Neuronal stem cell (in vitro differentiated cells): ENCODE measurements around the gene TSPAN17.

Experiments used
- DNase-seq: peaks from one replicate; pipeline ENCODE4 v3.0.0-alpha.2; 2013; ENCODE audit warnings: low spot score
- H2AFZ ChIP-seq: one replicate; pipeline ENCODE4 v1.6.1; 2013; ENCODE audit warnings: mild to moderate bottlenecking, low read length, inconsistent platforms
- H2AK5ac ChIP-seq: 2 replicates; pipeline ENCODE4 v1.6.1; 2013; ENCODE audit warnings: low read depth, mild to moderate bottlenecking, inconsistent platforms, low read length, moderate library complexity, mixed read lengths
- H2BK120ac ChIP-seq: 2 replicates; pipeline ENCODE4 v1.6.1; 2013; ENCODE audit warnings: low read depth, mild to moderate bottlenecking, inconsistent platforms, low read length, moderate library complexity, mixed read lengths
- H2BK12ac ChIP-seq: one replicate; pipeline ENCODE4 v1.6.1; 2013; ENCODE audit warnings: low read length, inconsistent platforms
- H2BK15ac ChIP-seq: 2 replicates; pipeline ENCODE4 v1.6.1; 2013; ENCODE audit warnings: mild to moderate bottlenecking, low read length, inconsistent platforms, mixed read lengths
- H2BK5ac ChIP-seq: one replicate; pipeline ENCODE4 v1.6.1; 2013; ENCODE audit warnings: inconsistent platforms, mild to moderate bottlenecking, low read length, moderate library complexity
- H3K14ac ChIP-seq: one replicate; pipeline ENCODE4 v1.6.1; 2013; ENCODE audit warnings: low read length, inconsistent platforms
- H3K18ac ChIP-seq: 2 replicates; pipeline ENCODE4 v1.6.1; 2013; ENCODE audit warnings: low read length, inconsistent platforms
- H3K23ac ChIP-seq: 2 replicates; pipeline ENCODE4 v1.6.1; 2013; ENCODE audit warnings: low read depth, mild to moderate bottlenecking, mixed read lengths, low read length, inconsistent platforms; ENCODE audit not compliant: poor library complexity
- H3K27ac ChIP-seq: replicated peaks from 3 replicates; pipeline ENCODE4 v1.5.1; 2013; ENCODE audit warnings: low read length, inconsistent platforms
- H3K27me3 ChIP-seq, 3 experiments: 2 replicates each; pipeline ENCODE4 v1.6.1; 2013; ENCODE audit warnings: low read length in 3 of 3, mild to moderate bottlenecking in 2 of 3, inconsistent platforms in 1 of 3, low read depth in 1 of 3, mixed read lengths in 1 of 3, moderate library complexity in 1 of 3; ENCODE audit not compliant: control insufficient read depth in 3 of 3, insufficient read depth in 3 of 3
- H3K36me3 ChIP-seq, 2 donors: replicated peaks in 1 of 2; 2 replicates each; pipeline ENCODE4 v1.6.1; 2013; ENCODE audit warnings: low read length in 2 of 2; ENCODE audit not compliant: control insufficient read depth in 2 of 2, insufficient read depth in 2 of 2
- H3K4ac ChIP-seq: 2 replicates; pipeline ENCODE4 v1.6.1; 2013; ENCODE audit warnings: inconsistent platforms, mild to moderate bottlenecking, low read length, moderate library complexity
- H3K4me1 ChIP-seq, 2 donors: 1 replicate in 1 of 2; 2 replicates in 1 of 2; pipeline ENCODE4 v1.6.1; 2013; ENCODE audit warnings: low read length in 2 of 2, low read depth in 1 of 2; ENCODE audit not compliant: control insufficient read depth in 2 of 2, insufficient read depth in 1 of 2
- H3K4me2 ChIP-seq: one replicate; pipeline ENCODE4 v1.6.1; 2013; ENCODE audit warnings: mild to moderate bottlenecking, low read length, inconsistent platforms; ENCODE audit not compliant: insufficient read depth, poor library complexity, severe bottlenecking
- H3K4me3 ChIP-seq, 2 donors: 2 replicates each; pipeline ENCODE4 v1.5.1; 2013; ENCODE audit warnings: low read length in 2 of 2, mild to moderate bottlenecking in 2 of 2, inconsistent platforms in 1 of 2, moderate library complexity in 1 of 2
- H3K79me1 ChIP-seq: one replicate; pipeline ENCODE4 v1.6.1; 2013; ENCODE audit warnings: low read depth, mild to moderate bottlenecking, inconsistent platforms, low read length, moderate library complexity
- H3K9ac ChIP-seq: one replicate; pipeline ENCODE4 v1.6.1; 2013; ENCODE audit warnings: mild to moderate bottlenecking, low read depth, low read length, inconsistent platforms; ENCODE audit not compliant: poor library complexity
- H3K9me3 ChIP-seq, 2 donors: replicated peaks in 1 of 2; 2 replicates each; pipeline versions ENCODE3 to v1.6.1; 2013; ENCODE audit warnings: low read length in 2 of 2, mild to moderate bottlenecking in 2 of 2, inconsistent platforms in 1 of 2, low read depth in 1 of 2, mixed read lengths in 1 of 2, moderate library complexity in 1 of 2; ENCODE audit not compliant: control insufficient read depth in 2 of 2, insufficient read depth in 1 of 2
- H4K8ac ChIP-seq: one replicate; pipeline ENCODE4 v1.6.1; 2013; ENCODE audit warnings: low read depth, mild to moderate bottlenecking, inconsistent platforms, low read length, moderate library complexity
- H4K91ac ChIP-seq: one replicate; pipeline ENCODE4 v1.6.1; 2013; ENCODE audit warnings: low read length, low read depth, mild to moderate bottlenecking, inconsistent platforms; ENCODE audit not compliant: poor library complexity
- WGBS, 2 donors: extraction: QIAGEN DNeasy Blood & Tissue Kit; methylation state at CpG; one replicate each; pipeline ENCODE4 v1.1.7; 2013; ENCODE audit warnings: missing lambda C conversion rate in 2 of 2, mixed read lengths in 1 of 2; ENCODE audit not compliant: insufficient read length in 2 of 2, insufficient replicate concordance in 1 of 2; ENCODE audit errors: extremely low coverage in 2 of 2; 5-methylcytosine and 5-hydroxymethylcytosine counted together

TSPAN17 gene

DNA sequence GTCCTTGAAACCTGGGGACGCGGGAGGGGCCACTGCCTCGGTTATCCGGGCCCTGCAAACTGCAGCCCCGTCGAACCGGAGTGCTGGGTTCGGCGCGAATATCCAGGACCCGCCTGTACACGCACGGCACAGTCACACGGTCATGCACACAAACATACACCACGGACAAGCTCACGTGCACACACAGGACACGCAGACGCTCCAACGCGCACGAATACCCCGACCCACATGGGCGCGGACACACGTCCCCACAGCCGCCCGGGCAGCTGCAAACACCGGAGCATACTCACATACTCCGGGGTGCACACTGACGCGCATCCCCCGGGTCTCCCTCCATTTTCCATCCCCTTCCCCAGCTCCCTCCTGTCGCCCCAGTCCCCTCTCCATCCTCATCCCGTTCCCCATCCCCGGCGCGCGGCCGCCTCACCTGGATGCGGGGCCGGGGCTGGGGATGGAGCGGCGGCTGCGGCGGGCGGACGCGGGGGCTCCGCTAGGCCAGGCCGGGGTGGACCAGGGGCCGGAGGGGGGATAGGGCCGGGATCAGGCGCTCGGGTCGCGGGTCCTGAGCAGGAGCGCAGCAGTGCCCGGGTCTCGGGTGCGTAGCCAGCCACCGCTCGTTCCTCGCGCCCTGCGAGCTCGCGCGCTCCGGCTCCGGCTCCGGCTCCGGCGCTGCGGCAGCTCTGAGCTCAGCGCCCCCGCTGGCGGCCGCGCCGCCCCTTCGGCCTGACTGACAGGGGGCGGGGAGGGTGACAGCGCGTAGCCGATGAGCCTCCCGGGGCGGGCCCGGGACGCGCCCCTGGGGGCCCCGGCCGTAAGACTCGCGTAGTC is 17.2 kb upstream of the TSPAN17 start, which contains the start of the genes EIF4E1B and SNCB:
Gene EIF4E1B, plus strand, starts transcription at position 823 of the 828 bp plus-strand sequence. CDS start 12,113 bp downstream, outside the sequence.
Gene SNCB, minus strand, starts transcription at position 682 of the 828 bp plus-strand sequence. CDS start 880 bp downstream, outside the sequence.
- Histone ChIP-seq H4K8ac (no peak within 1 kb of the TSS), H3K23ac (peak within 1 kb of the TSS; percentile 87), H3K4me3 (peak within 1 kb of the TSS; percentile 25 to 76), H2AFZ (peak within 1 kb of the TSS; percentile 85), H2BK5ac (no peak within 1 kb of the TSS), H3K18ac (peak within 1 kb of the TSS; percentile 92), H3K9ac (peak within 1 kb of the TSS; percentile 72), H2BK12ac (peak within 1 kb of the TSS; percentile 64), H3K4me1 (peaks cover 6 to 8% of the 10 kb centered on the region in 2 donors), H3K4ac (no peak within 1 kb of the TSS), H4K91ac (no peak within 1 kb of the TSS), H2BK15ac (no peak within 1 kb of the TSS), H2BK120ac (peak within 1 kb of the TSS; percentile 32), H2AK5ac (no peak within 1 kb of the TSS), H3K14ac (no peak within 1 kb of the TSS), H3K4me2 (peak within 1 kb of the TSS; percentile 94), H3K27ac (no peak within 1 kb of the TSS), H3K9me3 (peaks cover 0 to under 1% of the 10 kb centered on the region in 2 donors), H3K79me1 (no peaks in the 10 kb centered on the region), H3K36me3 (no peaks in the 10 kb centered on the region), H3K27me3 (peaks cover 7 to 93% (median 43%) of the 10 kb centered on the region in 3 experiments)
- peak; percentile 60 for DNase-seq
- no CpG with 5 or more reads among the region's 94 CpGs for WGBS, 2 donors

DNA sequence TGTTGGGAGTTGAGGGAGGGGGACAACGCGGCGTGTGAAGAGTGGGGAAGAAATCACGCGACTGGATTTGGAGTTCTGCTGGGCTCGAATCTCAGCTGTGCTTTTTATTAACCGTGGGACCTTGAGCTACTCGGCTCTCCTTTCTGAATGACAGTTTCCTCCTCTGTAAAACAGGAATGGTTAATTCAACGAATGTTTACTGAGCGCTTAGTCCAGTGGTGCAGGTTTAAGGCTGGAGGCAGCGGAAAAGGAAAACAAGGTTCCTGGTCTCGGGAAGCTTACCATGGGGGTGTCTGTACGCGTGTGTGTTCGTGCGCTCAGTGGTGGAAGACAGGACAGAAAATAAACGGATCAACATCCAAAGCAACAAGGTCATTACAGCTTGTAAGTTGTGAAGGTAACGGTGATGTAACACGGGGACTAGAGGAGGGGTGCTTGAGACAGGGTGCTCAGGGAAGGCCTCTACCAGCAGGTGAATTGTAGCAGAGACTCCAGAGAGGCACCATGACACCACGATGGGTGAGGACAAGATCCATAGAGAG is 16.5 kb upstream of the TSPAN17 start:
- no peak overlapping the region for H3K4ac ChIP-seq
- no peak overlapping the region for H2AK5ac ChIP-seq
- no peak overlapping the region for H2BK15ac ChIP-seq
- H3K27me3 ChIP-seq = peaks cover 7 to 93% (median 43%) of the 10 kb centered on the region in 3 experiments
- DNase-seq = no peak
- no peak overlapping the region for H3K14ac ChIP-seq
- peak overlapping the region; percentile 94 for H3K4me2 ChIP-seq
- H4K8ac ChIP-seq = no peak overlapping the region
- no peak overlapping the region for H3K27ac ChIP-seq
- H3K79me1 ChIP-seq = no peaks in the 10 kb centered on the region
- H2BK12ac ChIP-seq = no peak overlapping the region
- no CpG with 5 or more reads among the region's 20 CpGs for WGBS, 2 donors
- H3K4me1 ChIP-seq = peaks cover 6 to 8% of the 10 kb centered on the region in 2 donors
- no peak overlapping the region for H3K18ac ChIP-seq
- H3K9me3 ChIP-seq = peaks cover 0 to 5% of the 10 kb centered on the region in 2 donors
- no peak overlapping the region for H4K91ac ChIP-seq
- peak overlapping the region; percentile 25 to 74 for H3K4me3 ChIP-seq
- H2BK120ac ChIP-seq = no peak overlapping the region
- H3K23ac ChIP-seq = no peak overlapping the region
- peak overlapping the region; percentile 85 for H2AFZ ChIP-seq
- H2BK5ac ChIP-seq = no peak overlapping the region
- no peaks in the 10 kb centered on the region for H3K36me3 ChIP-seq
- no peak overlapping the region for H3K9ac ChIP-seq

DNA sequence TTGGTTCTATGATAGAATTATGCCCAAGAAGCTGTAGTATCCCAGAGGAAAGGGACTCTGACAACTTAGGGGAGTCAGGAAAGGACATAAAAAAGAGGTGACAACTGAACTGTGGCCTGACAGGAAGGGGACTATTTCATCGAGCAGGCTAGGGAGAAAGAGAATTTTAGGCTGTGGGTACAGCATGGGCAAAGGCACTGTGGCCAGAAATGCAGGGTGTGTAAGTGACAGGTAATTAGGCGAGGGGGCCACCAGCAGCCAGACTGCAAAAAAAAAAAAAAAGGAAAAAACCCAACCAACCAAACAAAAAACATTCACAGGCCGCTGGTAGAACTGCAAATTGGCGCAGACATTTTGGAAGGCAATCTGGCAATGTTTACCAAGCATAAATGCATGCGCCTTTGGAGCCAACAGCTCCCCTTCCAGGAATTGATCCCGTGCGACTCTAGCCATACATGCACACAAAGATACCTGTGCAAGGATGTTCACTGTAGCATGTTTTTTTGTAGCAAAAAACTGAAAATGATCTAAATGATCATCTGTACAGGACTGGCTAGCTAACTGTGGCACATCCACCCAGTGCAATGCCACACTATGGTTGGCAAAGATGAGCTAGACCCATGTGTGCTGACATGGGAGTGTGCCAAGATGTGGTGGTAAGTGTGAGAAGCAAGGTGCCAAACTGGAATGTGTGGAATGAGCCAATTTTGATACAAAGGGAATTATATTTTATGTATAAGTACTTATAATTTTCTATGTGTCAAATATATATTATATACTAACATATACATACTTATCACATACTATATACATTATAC is 15.7 kb upstream of the TSPAN17 start:
- no peak overlapping the region for H2BK15ac ChIP-seq
- H3K9ac ChIP-seq = no peak overlapping the region
- H3K4me1 ChIP-seq = peaks cover 6 to 8% of the 10 kb centered on the region in 2 donors
- H3K27ac ChIP-seq = no peak overlapping the region
- H3K14ac ChIP-seq = no peak overlapping the region
- H2BK5ac ChIP-seq = no peak overlapping the region
- H3K23ac ChIP-seq = no peak overlapping the region
- H3K18ac ChIP-seq = no peak overlapping the region
- peaks cover 0 to 5% of the 10 kb centered on the region in 2 donors for H3K9me3 ChIP-seq
- H3K27me3 ChIP-seq = peaks cover 7 to 91% (median 43%) of the 10 kb centered on the region in 3 experiments
- H3K4me2 ChIP-seq = no peak overlapping the region
- no peak overlapping the region for H4K91ac ChIP-seq
- no peak overlapping the region for H4K8ac ChIP-seq
- H3K36me3 ChIP-seq = no peaks in the 10 kb centered on the region
- H3K4me3 ChIP-seq = no peak overlapping the region
- no peak for DNase-seq
- H2BK120ac ChIP-seq = no peak overlapping the region
- H2AK5ac ChIP-seq = no peak overlapping the region
- H3K4ac ChIP-seq = no peak overlapping the region
- H3K79me1 ChIP-seq = no peaks in the 10 kb centered on the region
- H2BK12ac ChIP-seq = no peak overlapping the region
- no CpG with 5 or more reads among the region's 7 CpGs for WGBS, 2 donors
- H2AFZ ChIP-seq = no peak overlapping the region
